ENCODE measurements around the gene PHEX. TPM values are rescaled to one million over a fixed set of nuclear protein-coding genes. Genes with fewer than 3 reads are reported as not detected.

PHEX gene
- total RNA-seq, 6 experiments from 2014 or later: 0.05 to 0.10 (median 0.07) TPM

GRCh38 chrX:22196149-22196548 lies 164.0 kb downstream of the PHEX start:
- Mint-ChIP-seq H3K27ac (peak overlapping the region; percentile 59; the same call in 1 of the 2 replicates), H3K4me1 (ENCODE audit: low read depth) (peaks cover 15% of the 10 kb centered on the region), H3K4me3 (no peak overlapping the region), H3K27me3 (ENCODE audit: insufficient read depth) (no peaks in the 10 kb centered on the region), H3K36me3 (ENCODE audit: low read depth) (no peaks in the 10 kb centered on the region), H3K9me3 (no peaks in the 10 kb centered on the region)
- no peak for TF ChIP-seq CTCF (IDR thresholded peaks at IDR 0.05)
- peak; percentile 67 for DNase-seq

GRCh38 chrX:22202251-22202650 lies 170.1 kb downstream of the PHEX start:
- Mint-ChIP-seq H3K27ac (no peak overlapping the region), H3K27me3 (ENCODE audit: insufficient read depth) (no peaks in the 10 kb centered on the region)
- DNase-seq: no peak

GRCh38 chrX:22203186-22203585 lies 171.1 kb downstream of the PHEX start:
- no peak overlapping the region for H3K27ac Mint-ChIP-seq
- H3K4me1 Mint-ChIP-seq (ENCODE audit: low read depth): no peaks in the 10 kb centered on the region
- DNase-seq: no peak
- no peak overlapping the region for H3K4me3 Mint-ChIP-seq
- no peaks in the 10 kb centered on the region for H3K36me3 Mint-ChIP-seq (ENCODE audit: low read depth)
- H3K9me3 Mint-ChIP-seq: no peaks in the 10 kb centered on the region
- TF ChIP-seq CTCF (IDR thresholded peaks at IDR 0.05): no peak
- H3K27me3 Mint-ChIP-seq (ENCODE audit: insufficient read depth): no peaks in the 10 kb centered on the region

More at GRCh38 chrX:22202251-22202650, 170.1 kb downstream of the PHEX start:
- no peaks in the 10 kb centered on the region for H3K4me1 Mint-ChIP-seq (ENCODE audit: low read depth)
- H3K4me3 Mint-ChIP-seq: no peak overlapping the region
- no peaks in the 10 kb centered on the region for H3K9me3 Mint-ChIP-seq
- no peak for TF ChIP-seq CTCF (IDR thresholded peaks at IDR 0.05)
- no peaks in the 10 kb centered on the region for H3K36me3 Mint-ChIP-seq (ENCODE audit: low read depth)

- no peaks in the 10 kb centered on the region for H3K9me3 Mint-ChIP-seq
- H3K4me3 Mint-ChIP-seq: no peak overlapping the region
- no peak overlapping the region for H3K27ac Mint-ChIP-seq
- H3K36me3 Mint-ChIP-seq (ENCODE audit: low read depth): no peaks in the 10 kb centered on the region
- TF ChIP-seq CTCF (IDR thresholded peaks at IDR 0.05): no peak
- H3K27me3 Mint-ChIP-seq (ENCODE audit: insufficient read depth): no peaks in the 10 kb centered on the region
- DNase-seq: no peak
- H3K4me1 Mint-ChIP-seq (ENCODE audit: low read depth): no peaks in the 10 kb centered on the region
Measured at GRCh38 chrX:22206781-22207180, 174.7 kb downstream of the PHEX start.

GRCh38 chrX:22220941-22221340 lies 188.8 kb downstream of the PHEX start:
- H3K27me3 Mint-ChIP-seq (ENCODE audit: insufficient read depth): no peaks in the 10 kb centered on the region
- H3K36me3 Mint-ChIP-seq (ENCODE audit: low read depth): no peaks in the 10 kb centered on the region
- DNase-seq: peak; percentile 70
- H3K9me3 Mint-ChIP-seq: no peaks in the 10 kb centered on the region
- peak overlapping the region; percentile 39; the same call in 1 of the 2 replicates for H3K4me3 Mint-ChIP-seq
- no peak for TF ChIP-seq CTCF (IDR thresholded peaks at IDR 0.05)
- peaks cover 17% of the 10 kb centered on the region for H3K4me1 Mint-ChIP-seq (ENCODE audit: low read depth)
- H3K27ac Mint-ChIP-seq: peak overlapping the region; percentile 86

- TF ChIP-seq CTCF (IDR thresholded peaks at IDR 0.05): no peak
- Mint-ChIP-seq H3K36me3 (ENCODE audit: low read depth) (no peaks in the 10 kb centered on the region), H3K4me3 (no peak overlapping the region), H3K9me3 (peaks cover 2% of the 10 kb centered on the region; the same call in 1 of the 2 replicates), H3K27me3 (ENCODE audit: insufficient read depth) (peaks cover 2% of the 10 kb centered on the region; the same call in 1 of the 2 replicates), H3K27ac (no peak overlapping the region), H3K4me1 (ENCODE audit: low read depth) (peaks cover 10% of the 10 kb centered on the region)
- DNase-seq: no peak
Measured at GRCh38 chrX:22234380-22234779, 202.3 kb downstream of the PHEX start.

Measured in HFFc6 (cell line).